ENCODE measurements around the gene NUP62. TPM values are rescaled to one million over a fixed set of nuclear protein-coding genes. Genes with fewer than 3 reads are reported as not detected.

The NUP62 gene
- total RNA-seq, 1 experiment from 2014 or later, result 54.6 TPM

GRCh38 chr19:49932731-49933131 lies 3.4 kb upstream of the NUP62 start:
- no peaks in the 10 kb centered on the region for H3K9me3 ChIP-seq (ENCODE audit: control insufficient read depth, insufficient read depth, low read depth, low read length)
- no peak for ATAC-seq
- no peaks in the 10 kb centered on the region; the same call in none of the 2 replicates for H3K36me3 ChIP-seq (ENCODE audit: control insufficient read depth, insufficient read depth, low read length)
- BruUV-seq (replicated peaks), result no TSS peak
- H3K4me1 ChIP-seq (ENCODE audit: control insufficient read depth, insufficient read depth, low read length), result peaks cover 9% of the 10 kb centered on the region
- no peak overlapping the region for H3K4me3 ChIP-seq (ENCODE audit: low read depth in 2 of 2, low read length in 2 of 2)
- CTCF ChIA-PET, result no interaction called here
- no peaks in the 10 kb centered on the region for H3K27me3 ChIP-seq (ENCODE audit: control insufficient read depth, insufficient read depth, low read length)
- TF ChIP-seq SIN3A (IDR thresholded peaks at IDR 0.05; ENCODE audit: borderline replicate concordance, insufficient read depth, low read depth, low read length), result no peak
- no peak for TF ChIP-seq POLR2AphosphoS5 (IDR thresholded peaks at IDR 0.05; ENCODE audit: low read depth, low read length)
- POLR2A ChIA-PET, result interaction anchor here (0.6 kb wide), 1 partner anchor 30 kb away, joined by 16 read pairs; no protein-coding TSS in a partner anchor
- in situ Hi-C loops (cut with HindIII; ENCODE audit: low pct_unique_long_range_greater_than_20kb, low sequenced_read_pairs) (no loop called here), intact Hi-C loops (cut with micrococcal nuclease; ENCODE audit: unreplicated experiment) (no loop called here)
- H3K27ac ChIP-seq (ENCODE audit: low read length), result no peak overlapping the region
- no peak for DNase-seq (ENCODE audit: low read depth, low spot score)

DNA sequence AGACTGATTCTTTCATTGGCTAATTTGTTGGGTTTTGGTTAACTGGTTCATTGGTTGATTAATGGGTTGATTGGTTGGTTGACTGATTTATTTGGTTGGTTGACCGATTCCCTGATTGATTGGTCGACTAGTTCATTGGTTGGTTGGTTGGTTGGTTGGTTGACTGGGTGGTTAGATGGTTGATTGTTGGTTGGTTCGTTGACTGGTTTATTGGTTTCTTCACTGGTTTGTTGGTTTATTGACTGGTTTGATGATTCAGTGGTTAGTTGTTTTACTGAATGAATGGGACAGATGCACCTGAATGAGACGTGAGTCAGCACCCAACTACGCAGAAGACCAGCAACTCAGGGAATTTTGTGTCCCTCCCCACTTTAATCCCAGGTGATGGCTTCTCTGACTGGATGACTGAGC lies 2.7 kb upstream of the NUP62 start:
- Histone ChIP-seq H3K4me1 (ENCODE audit: control insufficient read depth, insufficient read depth, low read length) (peaks cover 12% of the 10 kb centered on the region), H3K27me3 (ENCODE audit: control insufficient read depth, insufficient read depth, low read length) (no peaks in the 10 kb centered on the region), H3K27ac (ENCODE audit: low read length) (no peak overlapping the region), H3K36me3 (ENCODE audit: control insufficient read depth, insufficient read depth, low read length) (no peaks in the 10 kb centered on the region; the same call in none of the 2 replicates), H3K9me3 (ENCODE audit: control insufficient read depth, insufficient read depth, low read depth, low read length) (no peaks in the 10 kb centered on the region), H3K4me3 (ENCODE audit: low read depth in 2 of 2, low read length in 2 of 2) (no peak overlapping the region)
- DNase-seq (ENCODE audit: low read depth, low spot score) (no peak), ATAC-seq (no peak)
- no TSS peak for BruUV-seq (replicated peaks)
- POLR2A ChIA-PET, result no interaction called here
- in situ Hi-C loops (cut with HindIII; ENCODE audit: low pct_unique_long_range_greater_than_20kb, low sequenced_read_pairs) (no loop called here), intact Hi-C loops (cut with micrococcal nuclease; ENCODE audit: unreplicated experiment) (no loop called here)
- CTCF ChIA-PET, result no interaction called here
- no peak for TF ChIP-seq REST (IDR thresholded peaks at IDR 0.05; ENCODE audit: insufficient read depth in 1 of 2, low read depth in 2 of 2, low read length in 1 of 2)
- no peak for TF ChIP-seq POLR2AphosphoS5 (IDR thresholded peaks at IDR 0.05; ENCODE audit: low read depth, low read length)
- no peak for TF ChIP-seq SIN3A (IDR thresholded peaks at IDR 0.05; ENCODE audit: borderline replicate concordance, insufficient read depth, low read depth, low read length)
- no peak for TF ChIP-seq TCF7L2 (IDR thresholded peaks at IDR 0.05; ENCODE audit: low read depth, low read length)
- no peak for TF ChIP-seq CTCF (IDR thresholded peaks at IDR 0.05)

DNA sequence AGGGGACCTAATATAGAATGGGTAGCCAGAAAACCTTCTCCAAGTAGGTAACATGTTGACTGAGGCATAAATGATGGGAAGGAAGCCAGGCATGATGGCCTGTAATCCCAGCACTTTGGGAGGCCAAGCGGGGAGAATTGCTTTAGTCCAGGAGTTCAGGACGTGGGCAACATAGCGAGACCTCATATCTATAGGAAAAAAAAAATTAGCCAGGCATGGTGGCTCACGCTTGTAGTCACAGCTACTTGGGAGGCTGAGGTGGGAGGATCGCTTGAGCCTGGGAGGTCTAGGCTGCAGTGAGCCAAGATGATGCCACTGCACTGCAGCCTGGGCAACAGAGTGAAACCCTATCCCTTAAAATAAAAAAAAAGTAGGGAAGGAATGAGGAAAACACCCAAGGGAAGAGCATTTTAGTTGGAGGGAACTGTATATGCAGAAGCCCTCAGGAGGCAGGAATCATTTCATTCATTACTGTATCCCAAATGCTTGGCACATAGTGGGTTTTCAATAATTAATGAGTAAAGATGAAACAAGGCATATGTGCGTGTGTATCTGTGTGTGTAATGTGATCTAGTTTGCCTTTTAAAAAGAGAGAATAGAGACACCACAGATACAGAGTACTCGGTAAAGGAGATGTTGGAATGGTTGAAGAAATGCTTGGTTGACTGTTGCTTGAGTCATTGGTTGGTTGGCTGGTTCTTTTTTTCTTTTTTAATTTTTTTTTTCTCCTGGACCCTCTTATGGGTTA lies 2.2 kb upstream of the NUP62 start:
- BruUV-seq (replicated peaks), result no TSS peak
- Histone ChIP-seq H3K27ac (ENCODE audit: low read length) (no peak overlapping the region), H3K36me3 (ENCODE audit: control insufficient read depth, insufficient read depth, low read length) (no peaks in the 10 kb centered on the region; the same call in none of the 2 replicates), H3K4me3 (ENCODE audit: low read depth in 2 of 2, low read length in 2 of 2) (no peak overlapping the region), H3K27me3 (ENCODE audit: control insufficient read depth, insufficient read depth, low read length) (no peaks in the 10 kb centered on the region), H3K4me1 (ENCODE audit: control insufficient read depth, insufficient read depth, low read length) (peaks cover 12% of the 10 kb centered on the region), H3K9me3 (ENCODE audit: control insufficient read depth, insufficient read depth, low read depth, low read length) (no peaks in the 10 kb centered on the region)
- in situ Hi-C loops (cut with HindIII; ENCODE audit: low pct_unique_long_range_greater_than_20kb, low sequenced_read_pairs), result no loop called here
- CTCF ChIA-PET, result no interaction called here
- intact Hi-C loops (cut with micrococcal nuclease; ENCODE audit: unreplicated experiment), result no loop called here
- DNase-seq (ENCODE audit: low read depth, low spot score) (no peak), ATAC-seq (no peak)
- POLR2A ChIA-PET, result no interaction called here
- TF ChIP-seq REST (IDR thresholded peaks at IDR 0.05; ENCODE audit: insufficient read depth in 1 of 2, low read depth in 2 of 2, low read length in 1 of 2) (no peak), POLR2AphosphoS5 (IDR thresholded peaks at IDR 0.05; ENCODE audit: low read depth, low read length) (peak; percentile 18; the same call in 1 of the 2 replicates)

All from Panc1 (cell line).